Activated CD8-positive, alpha-beta memory T cell treated with anti-CD3 and anti-CD28 coated beads for 36 hours (primary cell): ENCODE data around the gene CPOX. TPM values are rescaled to one million over a fixed set of nuclear protein-coding genes. Genes with fewer than 3 reads are reported as not detected.

ENCODE experiments used
- CTCF ChIA-PET: fragments of 350-600 bp; sonication (Branson Sonifier 250); formaldehyde crosslinking; loops from one replicate; lab custom pipeline; 2021; ENCODE audit warnings: antibody characterized with exemption; lab: Charles Lee
- POLR2A ChIA-PET: fragments of 350-600 bp; sonication (Branson Sonifier 250); formaldehyde crosslinking; loops from one replicate; lab custom pipeline; 2021; ENCODE audit warnings: antibody characterized with exemption; lab: Charles Lee
- total RNA-seq, 2 experiments: library from RNA; stranded (reverse); gene quantifications; one replicate each; pipeline ENCODE4 v1.2.3, GENCODE V29; 2021

Gene CPOX
- total RNA-seq, 2 experiments from 2014 or later = 55.5 to 60.0 TPM

DNA sequence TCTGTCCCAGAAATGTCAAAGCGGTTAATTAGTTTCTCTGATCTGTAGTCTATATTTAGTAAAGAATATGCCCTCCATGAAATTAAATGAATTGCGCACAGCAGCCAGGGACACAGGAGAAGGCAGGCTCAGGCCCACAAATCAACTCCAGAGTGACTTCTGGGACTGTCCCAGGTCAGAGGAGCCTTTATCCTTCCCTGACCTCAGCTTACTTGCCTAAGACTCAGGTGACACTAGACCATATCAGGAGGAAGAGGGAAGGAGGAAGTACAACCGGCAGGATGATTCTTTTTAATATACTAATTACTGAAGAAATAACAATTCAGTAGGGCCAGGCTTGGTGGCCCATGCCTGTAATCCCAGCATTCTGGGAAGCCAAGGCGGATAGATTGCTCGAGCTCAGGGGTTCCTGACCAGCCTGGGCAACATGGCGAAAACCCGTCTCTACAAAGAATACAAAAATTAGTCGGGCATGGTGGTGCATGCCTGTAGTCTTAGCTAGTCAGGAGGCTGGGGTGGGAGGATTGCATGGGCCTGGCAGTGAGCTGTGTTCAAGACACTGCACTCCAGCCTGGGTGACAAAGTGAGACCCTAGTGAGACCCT is 63.5 kb downstream of the CPOX start:
- POLR2A ChIA-PET = no interaction called here

More for the DNA sequence above, 63.5 kb downstream of the CPOX start:
- CTCF ChIA-PET = interaction anchor here (0.8 kb wide), 1 partner anchor 10 kb away, joined by 3 read pairs; no protein-coding TSS in a partner anchor

Other genes with a start within 250 kb of the CPOX start
- not detected for gene OR5K4, start 239.8 kb downstream of the CPOX start, total RNA-seq
- not detected for gene OR5K3, start 202.9 kb downstream of the CPOX start, total RNA-seq
- gene OR5K1, start 130.4 kb downstream of the CPOX start, total RNA-seq = not detected
- gene OR5K2, start 95.9 kb downstream of the CPOX start, total RNA-seq = not detected
- 100 to 1,000 TPM; 233 to 240 TPM for gene CLDND1, start 70.7 kb downstream of the CPOX start, total RNA-seq
- 1 to 10 TPM; 4.4 to 5.0 TPM for gene GPR15, start 61.6 kb downstream of the CPOX start, total RNA-seq
- not detected for gene ST3GAL6, start 169.7 kb upstream of the CPOX start, total RNA-seq